MM.1S (cell line): ENCODE data around the gene CRYBA2.

Experiments used
- DNase-seq: peaks from one replicate; pipeline ENCODE4 v3.0.0-alpha.2; 2015
- H2AFZ ChIP-seq: fragments of 300-600 bp; sonication (generic); 2 replicates; pipeline ENCODE4 v1.6.0; 2016; ENCODE audit warnings: antibody characterized with exemption, low read length
- H3F3A ChIP-seq: fragments of 300-600 bp; sonication (generic); 2 replicates; pipeline ENCODE4 v1.6.1; 2016; ENCODE audit warnings: mild to moderate bottlenecking, antibody characterized with exemption, low read length, moderate library complexity, mixed read lengths; ENCODE audit not compliant: insufficient read depth
- H3K27ac ChIP-seq: fragments of 300-600 bp; sonication (generic); 2 replicates; pipeline ENCODE4 v1.5.1; 2016; ENCODE audit warnings: mild to moderate bottlenecking, low read length
- H3K27me3 ChIP-seq: fragments of 300-600 bp; sonication (generic); replicated peaks from 2 replicates; pipeline ENCODE4 v1.6.0; 2016; ENCODE audit warnings: low read length; ENCODE audit not compliant: insufficient read depth
- H3K36me3 ChIP-seq: fragments of 300-600 bp; sonication (generic); replicated peaks from 2 replicates; pipeline ENCODE4 v1.6.1; 2016; ENCODE audit warnings: mild to moderate bottlenecking, low read length, mixed read lengths; ENCODE audit not compliant: insufficient read depth
- H3K4me1 ChIP-seq: fragments of 300-600 bp; sonication (generic); 2 replicates; pipeline ENCODE4 v1.6.1; 2016; ENCODE audit warnings: low read length, mixed read lengths
- H3K4me2 ChIP-seq: fragments of 300-600 bp; sonication (generic); 2 replicates; pipeline ENCODE4 v1.6.0; 2016; ENCODE audit warnings: low read depth, low read length
- H3K4me3 ChIP-seq: fragments of 300-600 bp; sonication (generic); 2 replicates; pipeline ENCODE4 v1.5.1; 2016; ENCODE audit warnings: low read length, mixed read lengths
- H3K79me2 ChIP-seq: fragments of 300-600 bp; sonication (generic); 2 replicates; pipeline ENCODE4 v1.6.1; 2016; ENCODE audit warnings: mixed run types, low read length, mixed read lengths
- H3K9ac ChIP-seq: fragments of 300-600 bp; sonication (generic); 2 replicates; pipeline ENCODE4 v1.6.1; 2016; ENCODE audit warnings: low read length, mixed read lengths
- H3K9me2 ChIP-seq: fragments of 300-600 bp; sonication (generic); replicated peaks from 2 replicates; pipeline ENCODE4 v1.6.1; 2016; ENCODE audit warnings: mild to moderate bottlenecking, low read length, mixed read lengths; ENCODE audit not compliant: insufficient read depth
- H3K9me3 ChIP-seq: fragments of 300-600 bp; sonication (generic); replicated peaks from 2 replicates; pipeline ENCODE4 v1.6.1; 2016; ENCODE audit warnings: mild to moderate bottlenecking, low read length, mixed read lengths; ENCODE audit not compliant: insufficient read depth
- H4K20me1 ChIP-seq: fragments of 300-600 bp; sonication (generic); 2 replicates; pipeline ENCODE4 v1.6.1; 2016; ENCODE audit warnings: mild to moderate bottlenecking, low read length, moderate library complexity, mixed read lengths; ENCODE audit not compliant: insufficient read depth
- CTCF ChIP-seq: fragments of 300-600 bp; sonication (generic); IDR thresholded peaks from 2 replicates; pipeline ENCODE4 v1.5.1; 2016; ENCODE audit warnings: antibody characterized with exemption, low read length, mixed read lengths
- EZH2 ChIP-seq: fragments of 300-600 bp; sonication (generic); optimal IDR thresholded peaks from 2 replicates; pipeline ENCODE3; 2017; ENCODE audit warnings: low read depth, mild to moderate bottlenecking, antibody characterized with exemption, low read length, mixed read lengths
- EZH2phosphoT487 ChIP-seq: fragments of 300-600 bp; sonication (generic); IDR thresholded peaks from 2 replicates; pipeline ENCODE4 v1.6.1; 2018; ENCODE audit warnings: antibody characterized with exemption, low read length

Gene CRYBA2

DNA sequence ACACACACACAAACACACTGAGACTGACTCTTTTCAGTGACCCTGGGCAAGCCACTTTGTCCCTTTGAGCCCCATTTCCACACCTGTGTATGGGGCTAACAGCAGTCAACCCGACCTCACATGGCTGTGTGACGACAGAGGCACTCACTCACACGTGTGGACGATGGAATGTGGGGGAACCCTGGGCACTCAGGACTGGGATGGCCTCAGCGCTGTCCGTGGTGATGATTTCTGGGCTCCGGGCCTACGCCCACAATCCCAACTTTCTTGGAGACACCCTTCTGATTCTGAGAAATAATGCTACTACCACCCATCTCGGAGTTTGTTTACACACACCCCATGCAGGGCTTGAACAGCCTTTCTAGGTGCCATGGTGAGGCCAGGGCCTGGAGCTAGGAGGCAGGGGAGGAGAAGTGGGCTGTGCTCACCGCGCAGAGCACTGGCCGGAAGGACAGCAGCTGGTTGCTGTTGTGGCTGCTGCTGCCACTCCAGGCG, 1.5 kb downstream of the CRYBA2 start:
- H3K27ac ChIP-seq: no peak overlapping the region
- TF ChIP-seq EZH2phosphoT487 (no peak), CTCF (no peak), EZH2 (no peak)

GRCh38 chr2:218990612-218991011, 2.6 kb downstream of the CRYBA2 start:
- Histone ChIP-seq H3K4me2 (no peak overlapping the region), H3K36me3 (no peaks in the 10 kb centered on the region), H3K4me3 (no peak overlapping the region), H2AFZ (no peak overlapping the region), H3K9me3 (no peaks in the 10 kb centered on the region), H3K27ac (no peak overlapping the region), H4K20me1 (no peaks in the 10 kb centered on the region), H3K79me2 (no peaks in the 10 kb centered on the region), H3K9me2 (no peaks in the 10 kb centered on the region), H3F3A (no peaks in the 10 kb centered on the region), H3K4me1 (0 out of 2 replicates have a peak, but pooled peaks cover 6% of the 10 kb centered on the region), H3K9ac (no peak overlapping the region), H3K27me3 (peaks cover 96% of the 10 kb centered on the region)
- DNase-seq: no peak
- TF ChIP-seq CTCF (no peak), EZH2 (no peak), EZH2phosphoT487 (no peak)

More for the DNA sequence above, 1.5 kb downstream of the CRYBA2 start:
- Histone ChIP-seq H3K4me1 (0 out of 2 replicates have a peak, but pooled peaks cover 6% of the 10 kb centered on the region), H3F3A (no peaks in the 10 kb centered on the region), H2AFZ (no peak overlapping the region), H3K9me2 (no peaks in the 10 kb centered on the region), H3K79me2 (no peaks in the 10 kb centered on the region), H3K9ac (no peak overlapping the region), H4K20me1 (no peaks in the 10 kb centered on the region), H3K9me3 (no peaks in the 10 kb centered on the region), H3K4me3 (no peak overlapping the region), H3K4me2 (no peak overlapping the region), H3K27me3 (peaks cover 95% of the 10 kb centered on the region), H3K36me3 (no peaks in the 10 kb centered on the region)
- DNase-seq: no peak

DNA sequence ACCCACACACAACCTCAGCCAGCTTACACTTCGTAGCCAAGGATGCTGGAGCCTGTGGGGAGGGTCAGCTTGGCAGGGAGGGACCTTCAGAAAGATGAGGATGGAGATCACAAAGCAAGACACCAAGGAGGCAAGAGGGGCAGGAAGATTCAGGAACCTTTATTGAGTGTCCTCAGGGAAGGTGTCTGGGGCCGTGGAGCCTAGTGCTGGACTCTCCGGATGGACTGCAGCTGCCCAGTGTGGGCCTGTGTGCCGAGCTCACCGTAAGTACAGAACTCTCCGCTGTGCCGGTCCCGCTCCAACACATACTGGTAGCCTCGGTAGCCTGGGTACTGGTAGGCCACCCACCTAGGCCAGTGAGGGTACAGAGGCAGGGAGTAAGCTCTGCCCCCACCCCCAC, 3.2 kb downstream of the CRYBA2 start:
- no peaks in the 10 kb centered on the region for H3K36me3 ChIP-seq
- TF ChIP-seq EZH2phosphoT487: no peak
- TF ChIP-seq CTCF: no peak
- no peak for TF ChIP-seq EZH2
- no peaks in the 10 kb centered on the region for H3K9me3 ChIP-seq
- peaks cover 96% of the 10 kb centered on the region for H3K27me3 ChIP-seq
- no peak for DNase-seq
- no peak overlapping the region for H2AFZ ChIP-seq
- no peaks in the 10 kb centered on the region for H4K20me1 ChIP-seq
- H3K4me1 ChIP-seq: 0 out of 2 replicates have a peak, but pooled peaks cover 6% of the 10 kb centered on the region
- H3K4me3 ChIP-seq: no peak overlapping the region
- no peak overlapping the region for H3K27ac ChIP-seq
- H3K9ac ChIP-seq: no peak overlapping the region
- no peaks in the 10 kb centered on the region for H3K79me2 ChIP-seq
- H3F3A ChIP-seq: no peaks in the 10 kb centered on the region
- H3K9me2 ChIP-seq: no peaks in the 10 kb centered on the region
- H3K4me2 ChIP-seq: no peak overlapping the region
